ENCODE data around the gene IGFL3.

The IGFL3 gene

DNA sequence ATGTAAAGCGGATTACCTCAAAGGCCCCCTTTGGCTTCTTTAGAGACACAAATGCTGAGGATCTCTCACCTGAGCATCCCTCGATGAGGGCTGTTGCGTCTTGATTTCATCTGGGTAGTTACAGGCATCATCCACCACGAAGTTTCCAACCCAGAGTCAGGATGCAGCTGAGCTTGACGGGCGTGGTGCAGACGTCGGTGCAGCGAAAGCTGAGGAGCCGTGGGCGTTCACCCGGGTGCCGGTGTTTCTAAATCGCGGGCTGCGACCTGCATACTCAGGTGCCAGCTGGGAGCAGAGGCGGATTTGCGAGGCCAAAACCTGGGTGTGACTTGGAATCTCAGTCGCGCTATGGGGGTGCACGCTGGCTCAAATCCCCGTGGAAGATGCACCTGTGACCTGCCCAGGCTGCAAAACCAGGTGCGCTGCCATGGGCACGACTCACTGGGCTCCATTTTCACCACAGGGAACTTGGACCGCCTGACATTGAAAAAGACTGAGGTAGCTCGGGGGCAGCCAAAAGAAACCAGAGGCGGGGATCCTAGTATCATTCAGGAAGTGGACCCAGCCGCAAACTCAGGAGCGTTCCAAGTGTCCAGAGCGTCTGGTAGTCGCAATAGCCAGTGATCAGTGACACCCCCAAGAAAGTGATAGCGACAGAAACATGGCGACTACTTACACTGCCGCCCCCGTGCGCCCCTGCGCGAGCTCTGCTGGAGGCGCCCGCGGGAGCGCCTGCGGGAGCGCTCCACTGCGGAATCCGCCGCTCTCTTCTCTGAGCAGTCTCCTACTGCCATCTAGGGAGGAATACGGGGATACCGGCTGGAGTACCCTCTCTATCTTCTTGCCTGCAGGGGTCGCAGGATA lies 47.3 kb downstream of the IGFL3 start:
- DNase-seq (ENCODE audit: low spot score) = peak; percentile 82

DNA sequence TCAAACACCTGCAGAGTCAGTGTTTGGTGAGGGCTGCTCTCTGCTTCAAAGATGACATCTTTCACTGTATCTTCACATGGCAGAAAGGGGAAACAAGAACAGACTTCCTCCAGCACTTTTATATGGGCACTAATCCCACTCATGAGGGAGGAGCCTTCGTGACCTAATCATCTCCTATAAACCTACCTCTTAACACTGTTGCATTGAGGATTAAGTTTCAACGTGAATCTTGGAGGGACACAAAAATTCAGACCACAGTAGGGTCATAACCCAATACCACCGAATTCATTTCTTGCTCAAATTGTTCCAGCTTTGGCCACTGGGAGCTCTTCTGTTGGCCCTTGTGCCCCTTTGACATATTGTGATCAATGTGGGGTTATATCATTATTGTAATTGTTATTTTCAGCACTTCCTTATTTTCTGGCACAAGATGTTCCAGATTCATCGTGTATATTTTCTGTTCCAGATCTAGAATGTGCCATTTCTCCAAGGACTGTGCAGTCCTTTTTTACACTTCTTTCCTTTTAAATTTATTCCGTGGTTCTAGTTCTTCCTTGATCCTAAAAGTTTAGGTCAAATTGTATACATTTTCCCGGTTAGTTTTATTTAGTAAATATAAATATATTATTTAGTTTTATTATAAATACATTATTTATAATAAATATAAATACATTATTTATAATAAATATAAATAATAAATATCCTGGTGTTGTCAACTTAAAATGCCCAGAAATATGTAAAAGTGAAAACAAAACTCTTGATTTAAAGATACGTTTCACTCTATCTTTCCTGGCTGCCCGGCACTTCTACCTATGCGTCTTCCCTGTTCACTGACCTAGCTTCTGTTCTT lies 48.2 kb downstream of the IGFL3 start:
- DNase-seq (ENCODE audit: low spot score) = no peak

- DNase-seq (ENCODE audit: low spot score) = no peak
Measured at GRCh38 chr19:46073268-46073922, 51.1 kb downstream of the IGFL3 start.

Measured in hepatic stellate cell (primary cell).